AG10803 (cell line): Measurements from ENCODE around the gene CCDC167.

Source experiments
- DNase-seq: peaks from one replicate; pipeline ENCODE4 v3.0.0; 2010; ENCODE audit warnings: low read depth
- H3K4me3 ChIP-seq: 2 replicates; pipeline ENCODE4 v1.5.1; 2011; ENCODE audit warnings: mild to moderate bottlenecking, low read length, control low read depth
- CTCF ChIP-seq: conservative IDR thresholded peaks from 2 replicates; pipeline ENCODE4 v1.5.1; 2011; ENCODE audit warnings: mild to moderate bottlenecking, low read length, control low read depth, inconsistent platforms

The CCDC167 gene

GRCh38 chr6:37492991-37493660, 6.6 kb downstream of the CCDC167 start:
- no peak for TF ChIP-seq CTCF
- H3K4me3 ChIP-seq = no peak overlapping the region
- no peak for DNase-seq

GRCh38 chr6:37492236-37492972, 7.3 kb downstream of the CCDC167 start:
- no peak for DNase-seq
- no peak overlapping the region for H3K4me3 ChIP-seq
- TF ChIP-seq CTCF = no peak

- no peak overlapping the region for H3K4me3 ChIP-seq
- TF ChIP-seq CTCF = no peak
- no peak for DNase-seq
Measured at GRCh38 chr6:37491830-37492208, 7.9 kb downstream of the CCDC167 start.

GRCh38 chr6:37491171-37491829, 8.4 kb downstream of the CCDC167 start:
- TF ChIP-seq CTCF = no peak
- no peak for DNase-seq
- no peak overlapping the region for H3K4me3 ChIP-seq

GRCh38 chr6:37490536-37491170, 9.0 kb downstream of the CCDC167 start:
- H3K4me3 ChIP-seq = no peak overlapping the region
- no peak for TF ChIP-seq CTCF
- DNase-seq = no peak

- DNase-seq = no peak
- TF ChIP-seq CTCF = 0 out of 2 replicates have a peak, but pooled peaks have one; percentile 8
- no peak overlapping the region for H3K4me3 ChIP-seq
Measured at GRCh38 chr6:37489697-37490336, 9.9 kb downstream of the CCDC167 start.
